ENCODE measurements around the gene RNASEH2B. TPM values are rescaled to one million over a fixed set of nuclear protein-coding genes. Genes with fewer than 3 reads are reported as not detected.

Gene RNASEH2B
- polyA plus RNA-seq, 3 donors = 30.9 to 71.5 (median 65.9) TPM

- no peaks in the 10 kb centered on the region for H3K79me2 ChIP-seq (ENCODE audit: insufficient read depth, low read length)
- no peak overlapping the region for H3K27ac ChIP-seq (ENCODE audit: low read depth in 1 of 2, low read length in 2 of 2)
- no peak overlapping the region for H3K4me2 ChIP-seq (replicated peaks; ENCODE audit: extremely low read depth, low read length, poor library complexity, severe bottlenecking)
- no peak overlapping the region for H2AFZ ChIP-seq (ENCODE audit: insufficient read depth, low read depth, low read length, poor library complexity, severe bottlenecking)
- intact Hi-C loops (cut with micrococcal nuclease) = no loop called here
- Mint-ChIP-seq H3K36me3 (peaks cover 0 to 2% of the 10 kb centered on the region in 2 donors), H3K4me3 (no peak overlapping the region), H3K9me3 (peaks cover 0 to 1% (median 0%) of the 10 kb centered on the region in 7 donors), H3K27ac (peak overlapping the region in 1 of 7 donors; percentile 19), H3K4me1 (peaks cover 14% of the 10 kb centered on the region), H3K27me3 (ENCODE audit: low read depth in 3 of 3) (peaks cover 2 to 5% (median 4%) of the 10 kb centered on the region in 3 donors)
- no peaks in the 10 kb centered on the region for H3K9me3 ChIP-seq (replicated peaks in 1 of 2; ENCODE audit: control insufficient read depth in 1 of 2, insufficient read depth in 1 of 2, low read length in 2 of 2)
- H3K36me3 ChIP-seq (replicated peaks in 1 of 2; ENCODE audit: control insufficient read depth in 1 of 2, insufficient read depth in 2 of 2, low read length in 2 of 2) = no peaks in the 10 kb centered on the region
- no peaks in the 10 kb centered on the region for H3K27me3 ChIP-seq (ENCODE audit: control insufficient read depth in 2 of 2, insufficient read depth in 2 of 2, low read length in 2 of 2)
- H3K9ac ChIP-seq (ENCODE audit: insufficient read depth, low read length, poor library complexity, severe bottlenecking) = no peak overlapping the region
- H4K20me1 ChIP-seq (ENCODE audit: insufficient read depth, low read length) = no peaks in the 10 kb centered on the region
- no peak for DNase-seq
- WGBS (ENCODE audit: insufficient coverage) = no CpG with 5 or more reads among the region's 5 CpGs
- peaks cover 5 to 11% of the 10 kb centered on the region in 2 donors for H3K4me1 ChIP-seq (ENCODE audit: control insufficient read depth in 1 of 2, insufficient read depth in 2 of 2, low read length in 2 of 2)
- no peak for TF ChIP-seq CTCF (IDR thresholded peaks at IDR 0.05)
- no peak overlapping the region for H3K4me3 ChIP-seq (replicated peaks in 1 of 3; ENCODE audit: low read depth in 2 of 3, low read length in 3 of 3)
Observed at GRCh38 chr13:51000061-51000460, 90.5 kb downstream of the RNASEH2B start.

DNA sequence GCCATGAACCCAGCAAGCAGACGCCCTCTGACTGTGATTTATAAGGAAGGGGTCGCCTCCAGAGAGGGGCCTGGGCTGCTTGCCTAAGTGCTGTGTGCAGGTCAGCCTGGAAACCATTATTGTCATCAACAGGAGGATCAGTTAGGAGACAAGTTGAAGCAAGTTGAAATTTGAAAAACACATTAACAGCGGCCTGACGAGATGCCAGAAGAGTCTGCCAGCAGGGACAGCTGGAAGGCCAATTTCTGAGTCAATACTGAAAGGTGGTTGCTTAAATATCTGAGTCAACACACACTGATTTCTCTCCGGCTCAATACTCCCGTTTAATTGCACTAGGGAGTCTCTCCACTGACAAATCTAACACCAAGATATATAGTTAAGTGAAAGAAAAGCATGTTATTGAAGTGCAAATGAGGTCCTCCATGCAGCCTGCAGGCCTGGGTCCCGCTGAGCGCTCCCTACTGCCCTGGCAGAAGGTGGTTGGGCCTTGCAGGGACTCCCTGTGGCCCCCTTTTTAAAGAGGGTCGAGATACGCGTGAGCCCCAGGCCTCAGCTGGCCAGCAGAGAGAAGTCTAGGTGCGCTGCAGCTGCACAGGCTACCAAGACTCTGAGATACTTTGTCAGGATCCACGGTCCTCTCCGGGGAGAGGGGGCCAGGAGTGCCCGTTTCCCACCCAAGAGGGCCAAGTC, 91.1 kb downstream of the RNASEH2B start:
- Histone ChIP-seq H2AFZ (ENCODE audit: insufficient read depth, low read depth, low read length, poor library complexity, severe bottlenecking) (no peak overlapping the region), H3K4me2 (replicated peaks; ENCODE audit: extremely low read depth, low read length, poor library complexity, severe bottlenecking) (no peak overlapping the region), H3K79me2 (ENCODE audit: insufficient read depth, low read length) (no peaks in the 10 kb centered on the region), H3K27ac (ENCODE audit: low read depth in 1 of 2, low read length in 2 of 2) (no peak overlapping the region), H3K36me3 (replicated peaks in 1 of 2; ENCODE audit: control insufficient read depth in 1 of 2, insufficient read depth in 2 of 2, low read length in 2 of 2) (no peaks in the 10 kb centered on the region), H3K27me3 (ENCODE audit: control insufficient read depth in 2 of 2, insufficient read depth in 2 of 2, low read length in 2 of 2) (no peaks in the 10 kb centered on the region), H4K20me1 (ENCODE audit: insufficient read depth, low read length) (no peaks in the 10 kb centered on the region), H3K4me3 (replicated peaks in 1 of 3; ENCODE audit: low read depth in 2 of 3, low read length in 3 of 3) (no peak overlapping the region), H3K4me1 (ENCODE audit: control insufficient read depth in 1 of 2, insufficient read depth in 2 of 2, low read length in 2 of 2) (peaks cover 5 to 11% of the 10 kb centered on the region in 2 donors), H3K9me3 (replicated peaks in 1 of 2; ENCODE audit: control insufficient read depth in 1 of 2, insufficient read depth in 1 of 2, low read length in 2 of 2) (no peaks in the 10 kb centered on the region), H3K9ac (ENCODE audit: insufficient read depth, low read length, poor library complexity, severe bottlenecking) (no peak overlapping the region)
- 93% methylated on average over 12 of the region's 15 CpGs for WGBS (ENCODE audit: insufficient coverage)
- TF ChIP-seq CTCF (IDR thresholded peaks at IDR 0.05) = no peak
- Mint-ChIP-seq H3K4me1 (peaks cover 14% of the 10 kb centered on the region), H3K9me3 (peaks cover 0 to 1% (median 0%) of the 10 kb centered on the region in 7 donors), H3K36me3 (peaks cover 0 to 2% of the 10 kb centered on the region in 2 donors), H3K27me3 (ENCODE audit: low read depth in 3 of 3) (peaks cover 2 to 5% (median 4%) of the 10 kb centered on the region in 3 donors), H3K27ac (peak overlapping the region in 1 of 7 donors; percentile 19), H3K4me3 (no peak overlapping the region)
- no peak for DNase-seq
- intact Hi-C loops (cut with micrococcal nuclease) = no loop called here

All from CD14-positive monocyte (primary cell).